Measurements from ENCODE around the gene SREK1IP1. TPM values are rescaled to one million over a fixed set of nuclear protein-coding genes. Genes with fewer than 3 reads are reported as not detected.

Gene SREK1IP1
- total RNA-seq, 6 experiments from 2014 or later = 4.2 to 9.9 (median 7.3) TPM

GRCh38 chr5:64680289-64680688 lies 88.2 kb downstream of the SREK1IP1 start:
- DNase-seq (no peak), ATAC-seq (no peak)
- H3K4me1 ChIP-seq = no peaks in the 10 kb centered on the region
- WGBS (ENCODE audit: insufficient coverage, low coverage, low lambda C conversion rate, missing lambda C conversion rate) = 89% methylated on average over 4 of the region's 4 CpGs
- H3K36me3 ChIP-seq = no peaks in the 10 kb centered on the region
- intact Hi-C loops (cut with DNase I) = no loop called here
- no peak overlapping the region for H3K27ac ChIP-seq
- no peak overlapping the region for H3K4me3 ChIP-seq
- TF ChIP-seq POLR2A (IDR thresholded peaks at IDR 0.05) (no peak), CTCF (IDR thresholded peaks at IDR 0.05) (no peak)
- H3K9me3 ChIP-seq = no peaks in the 10 kb centered on the region
- H3K27me3 ChIP-seq = no peaks in the 10 kb centered on the region

GRCh38 chr5:64678374-64678773 lies 90.1 kb downstream of the SREK1IP1 start:
- Histone ChIP-seq H3K9me3 (no peaks in the 10 kb centered on the region), H3K27me3 (no peaks in the 10 kb centered on the region), H3K27ac (no peak overlapping the region), H3K4me3 (no peak overlapping the region), H3K36me3 (no peaks in the 10 kb centered on the region), H3K4me1 (no peaks in the 10 kb centered on the region)
- ATAC-seq (no peak), DNase-seq (no peak)
- no peak for TF ChIP-seq POLR2A (IDR thresholded peaks at IDR 0.05)
- no peak for TF ChIP-seq CTCF (IDR thresholded peaks at IDR 0.05)
- intact Hi-C loops (cut with DNase I) = no loop called here
- WGBS (ENCODE audit: insufficient coverage, low coverage, low lambda C conversion rate, missing lambda C conversion rate) = 61% methylated on average over 5 of the region's 5 CpGs

- intact Hi-C loops (cut with DNase I) = no loop called here
- Histone ChIP-seq H3K27ac (no peak overlapping the region), H3K4me1 (no peaks in the 10 kb centered on the region), H3K9me3 (no peaks in the 10 kb centered on the region), H3K4me3 (no peak overlapping the region), H3K36me3 (no peaks in the 10 kb centered on the region), H3K27me3 (no peaks in the 10 kb centered on the region)
- no peak for ATAC-seq
- 53% methylated on average over 3 of the region's 3 CpGs for WGBS (ENCODE audit: insufficient coverage, low coverage, low lambda C conversion rate, missing lambda C conversion rate)
- DNase-seq = no peak
- TF ChIP-seq POLR2A (IDR thresholded peaks at IDR 0.05) (no peak), CTCF (IDR thresholded peaks at IDR 0.05) (no peak)
Observed at GRCh38 chr5:64671678-64672077, 96.8 kb downstream of the SREK1IP1 start.

GRCh38 chr5:64670277-64670676 lies 98.2 kb downstream of the SREK1IP1 start:
- Histone ChIP-seq H3K9me3 (no peaks in the 10 kb centered on the region), H3K27ac (no peak overlapping the region), H3K36me3 (no peaks in the 10 kb centered on the region), H3K4me1 (no peaks in the 10 kb centered on the region), H3K27me3 (no peaks in the 10 kb centered on the region), H3K4me3 (no peak overlapping the region)
- intact Hi-C loops (cut with DNase I) = no loop called here
- ATAC-seq (no peak), DNase-seq (no peak)
- TF ChIP-seq CTCF (IDR thresholded peaks at IDR 0.05) (no peak), POLR2A (IDR thresholded peaks at IDR 0.05) (no peak)
- WGBS (ENCODE audit: insufficient coverage, low coverage, low lambda C conversion rate, missing lambda C conversion rate) = 100% methylated on average over 1 of the region's 1 CpG

Other genes starting within 250 kb of the SREK1IP1 start
- gene SHISAL2B, start 78.2 kb downstream of the SREK1IP1 start, total RNA-seq = not detected
- 1 to 10 TPM; 5.8 to 7.3 (median 6.8) TPM for gene CWC27, start 239 bp upstream of the SREK1IP1 start, total RNA-seq